Bronchial epithelial cell (primary cell): ENCODE data around the gene SEC63. TPM values are rescaled to one million over a fixed set of nuclear protein-coding genes. Genes with fewer than 3 reads are reported as not detected.
"Not testable (repeated sequence)": the region's sequence is repeated elsewhere in the genome, so short reads cannot be mapped to it uniquely, and the experiment has no call there.

Experiments
- DNase-seq: peaks from one replicate; pipeline ENCODE4 v3.0.0-alpha.2; 2010; ENCODE audit warnings: low read depth
- FAIRE-seq: peaks from 2 replicates; lab custom pipeline; 2011; peaks lifted over from hg19 to GRCh38; lab: Jason Lieb, UNC
- H3K27me3 ChIP-seq: 2 replicates; pipeline ENCODE4 v1.5.1; 2011; ENCODE audit warnings: low read length; ENCODE audit not compliant: control insufficient read depth, insufficient read depth
- H3K36me3 ChIP-seq: 2 replicates; pipeline ENCODE4 v1.5.1; 2011; ENCODE audit warnings: low read length; ENCODE audit not compliant: control insufficient read depth, insufficient read depth
- H3K4me3 ChIP-seq: 2 replicates; pipeline ENCODE4 v1.5.1; 2011; ENCODE audit warnings: mild to moderate bottlenecking, low read depth, low read length, control low read depth
- CTCF ChIP-seq: IDR thresholded peaks from 2 replicates; pipeline ENCODE4 v1.5.1; 2011; ENCODE audit warnings: mild to moderate bottlenecking, moderate library complexity, low read length, control low read depth, inconsistent platforms; ENCODE audit not compliant: insufficient read depth, severe bottlenecking
- total RNA-seq: library from RNA; depleted of rRNA; stranded (reverse); fragments of >200 nt; gene quantifications from 2 replicates; pipeline ENCODE4 v1.2.1, GENCODE V29; 2014

The SEC63 gene
- total RNA-seq, 1 donor from 2014 or later, result 19.7 TPM

GRCh38 chr6:107928984-107929383 lies 29.0 kb downstream of the SEC63 start:
- peaks cover 3% of the 10 kb centered on the region for H3K36me3 ChIP-seq
- DNase-seq, result no peak
- no peak overlapping the region for H3K4me3 ChIP-seq
- H3K27me3 ChIP-seq, result no peaks in the 10 kb centered on the region
- no peak for FAIRE-seq
- TF ChIP-seq CTCF, result no peak

GRCh38 chr6:107926697-107927544 lies 31.1 kb downstream of the SEC63 start:
- FAIRE-seq, result not testable (repeated sequence)

GRCh38 chr6:107917451-107918375 lies 40.3 kb downstream of the SEC63 start:
- no peak for TF ChIP-seq CTCF
- peaks cover 10% of the 10 kb centered on the region for H3K36me3 ChIP-seq
- DNase-seq (no peak), FAIRE-seq (no peak)
- H3K4me3 ChIP-seq, result no peak overlapping the region
- H3K27me3 ChIP-seq, result no peaks in the 10 kb centered on the region

More at GRCh38 chr6:107926697-107927544, 31.1 kb downstream of the SEC63 start:
- not testable (repeated sequence) for H3K36me3 ChIP-seq, H3K4me3 ChIP-seq, H3K27me3 ChIP-seq, DNase-seq

- H3K27me3 ChIP-seq, FAIRE-seq, DNase-seq, H3K4me3 ChIP-seq: not testable (repeated sequence)
- peaks cover 12% of the 10 kb centered on the region for H3K36me3 ChIP-seq
These were observed 41.0 kb downstream of the SEC63 start for GRCh38 chr6:107916961-107917360.

- no peak for TF ChIP-seq CTCF
- Histone ChIP-seq H3K4me3 (no peak overlapping the region), H3K27me3 (no peaks in the 10 kb centered on the region), H3K36me3 (peaks cover 6% of the 10 kb centered on the region)
- DNase-seq (no peak), FAIRE-seq (no peak)
These were observed 46.3 kb downstream of the SEC63 start for GRCh38 chr6:107911692-107912091.

GRCh38 chr6:107894809-107895396 lies 63.1 kb downstream of the SEC63 start:
- Histone ChIP-seq H3K27me3 (no peaks in the 10 kb centered on the region), H3K4me3 (no peak overlapping the region), H3K36me3 (peaks cover 6% of the 10 kb centered on the region)
- DNase-seq (peak; percentile 20), FAIRE-seq (no peak)
- no peak for TF ChIP-seq CTCF

- FAIRE-seq, H3K4me3 ChIP-seq, H3K36me3 ChIP-seq, DNase-seq, H3K27me3 ChIP-seq: not testable (repeated sequence)
These were observed 67.6 kb downstream of the SEC63 start for GRCh38 chr6:107890431-107890830.

- H3K4me3 ChIP-seq, H3K27me3 ChIP-seq, DNase-seq, FAIRE-seq, H3K36me3 ChIP-seq: not testable (repeated sequence)
These were observed 72.1 kb downstream of the SEC63 start for GRCh38 chr6:107885950-107886349.
